CD4-positive, alpha-beta T cell treated with Interleukin-15 for 4 hours (primary cell): ENCODE measurements around the gene CAPN5.
"Not testable (repeated sequence)": the region's sequence is repeated elsewhere in the genome, so short reads cannot be mapped to it uniquely, and the experiment has no call there.

Experiments used
- DNase-seq: peaks from one replicate; pipeline ENCODE4 v3.0.0-alpha.2; 2020; ENCODE audit warnings: low spot score

Gene CAPN5

DNA sequence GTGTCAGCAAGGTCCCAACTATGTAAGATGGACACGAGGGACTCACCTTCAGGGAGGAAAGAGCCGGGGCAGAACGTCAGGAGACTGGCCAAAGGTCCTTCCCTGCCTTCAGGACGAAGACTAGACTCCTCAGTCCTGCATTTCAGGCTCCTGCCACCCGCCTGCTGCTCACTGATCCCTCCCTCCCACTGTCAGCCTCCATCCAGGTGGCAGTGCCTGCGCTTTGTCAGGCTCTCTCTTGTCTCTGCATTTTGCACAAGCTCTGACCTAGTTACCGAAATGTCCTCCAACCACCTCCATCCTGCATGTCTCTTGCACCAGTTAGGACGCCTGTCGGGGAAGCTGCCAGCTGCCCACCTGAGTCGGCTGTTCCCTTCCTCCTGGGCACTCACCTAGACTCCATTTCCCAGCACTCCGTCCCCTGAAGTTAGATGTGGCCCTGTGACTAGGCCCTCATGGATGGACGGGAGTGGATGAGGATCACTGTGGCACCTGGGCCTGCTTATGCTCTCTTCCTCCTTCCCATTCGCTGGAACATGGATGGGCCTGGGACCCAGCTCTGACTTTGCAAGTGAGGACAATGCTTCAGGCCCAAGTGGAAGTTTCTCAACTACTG, 24.6 kb upstream of the CAPN5 start:
- no peak for DNase-seq

DNA sequence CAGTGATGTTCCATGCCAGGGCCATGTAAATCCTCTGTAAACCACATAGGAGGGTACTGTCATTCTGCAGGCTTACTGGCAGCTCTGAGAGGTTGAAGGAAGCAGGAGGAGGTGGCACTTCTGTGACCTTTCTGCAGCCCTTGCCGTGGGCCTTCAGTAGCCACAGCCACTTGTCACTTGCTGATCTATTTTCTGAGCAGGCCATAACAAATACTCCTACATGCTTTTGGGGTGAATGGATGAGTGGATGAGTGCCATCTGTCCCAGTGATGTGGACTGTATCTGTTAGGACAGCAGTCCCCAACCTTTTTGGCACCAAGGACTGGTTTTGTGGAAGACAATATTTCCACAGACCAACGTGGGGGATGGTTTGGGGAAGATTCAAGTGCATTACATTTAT, 22.4 kb upstream of the CAPN5 start:
- DNase-seq, result no peak

DNA sequence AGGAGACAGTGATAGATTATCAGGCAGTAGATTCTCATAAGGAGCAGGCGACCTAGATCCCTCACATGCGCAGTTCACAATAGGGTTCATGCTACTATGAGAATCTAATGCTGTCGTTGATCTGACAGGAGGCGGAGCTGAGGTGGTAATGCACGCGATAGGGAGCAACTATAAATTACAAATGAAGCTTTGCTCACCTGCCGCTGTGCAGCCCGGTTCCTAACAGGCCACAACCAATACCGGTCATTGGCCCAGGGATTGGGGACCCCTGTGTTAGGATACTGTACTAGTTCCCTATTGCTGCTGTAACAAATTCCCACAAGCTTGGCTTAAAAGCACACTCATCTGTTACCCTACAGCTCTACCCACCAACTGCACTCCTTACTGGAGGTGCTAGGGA, 21.9 kb upstream of the CAPN5 start:
- no peak for DNase-seq

DNA sequence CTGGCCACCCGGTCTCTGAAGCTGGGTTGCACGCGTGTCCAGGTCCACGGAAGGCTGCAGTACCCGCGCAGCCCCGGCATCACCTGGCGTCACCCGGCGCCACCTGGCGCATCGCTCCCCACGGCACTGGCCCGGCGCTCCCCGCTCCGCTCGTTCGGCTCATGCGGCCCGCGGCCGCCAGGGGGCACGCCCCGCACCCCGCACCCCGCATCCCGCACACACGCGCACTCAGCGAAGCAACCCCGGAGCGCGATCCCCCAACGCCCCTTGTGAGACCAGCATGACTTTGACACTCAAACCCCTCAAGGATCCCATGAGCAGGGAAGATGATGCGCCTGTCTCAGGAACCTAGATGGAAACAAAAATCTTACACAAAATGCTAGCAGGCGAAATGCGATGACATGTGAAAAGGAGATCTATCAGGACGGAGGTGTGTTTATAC, 20.7 kb upstream of the CAPN5 start:
- peak; percentile 45 for DNase-seq

DNA sequence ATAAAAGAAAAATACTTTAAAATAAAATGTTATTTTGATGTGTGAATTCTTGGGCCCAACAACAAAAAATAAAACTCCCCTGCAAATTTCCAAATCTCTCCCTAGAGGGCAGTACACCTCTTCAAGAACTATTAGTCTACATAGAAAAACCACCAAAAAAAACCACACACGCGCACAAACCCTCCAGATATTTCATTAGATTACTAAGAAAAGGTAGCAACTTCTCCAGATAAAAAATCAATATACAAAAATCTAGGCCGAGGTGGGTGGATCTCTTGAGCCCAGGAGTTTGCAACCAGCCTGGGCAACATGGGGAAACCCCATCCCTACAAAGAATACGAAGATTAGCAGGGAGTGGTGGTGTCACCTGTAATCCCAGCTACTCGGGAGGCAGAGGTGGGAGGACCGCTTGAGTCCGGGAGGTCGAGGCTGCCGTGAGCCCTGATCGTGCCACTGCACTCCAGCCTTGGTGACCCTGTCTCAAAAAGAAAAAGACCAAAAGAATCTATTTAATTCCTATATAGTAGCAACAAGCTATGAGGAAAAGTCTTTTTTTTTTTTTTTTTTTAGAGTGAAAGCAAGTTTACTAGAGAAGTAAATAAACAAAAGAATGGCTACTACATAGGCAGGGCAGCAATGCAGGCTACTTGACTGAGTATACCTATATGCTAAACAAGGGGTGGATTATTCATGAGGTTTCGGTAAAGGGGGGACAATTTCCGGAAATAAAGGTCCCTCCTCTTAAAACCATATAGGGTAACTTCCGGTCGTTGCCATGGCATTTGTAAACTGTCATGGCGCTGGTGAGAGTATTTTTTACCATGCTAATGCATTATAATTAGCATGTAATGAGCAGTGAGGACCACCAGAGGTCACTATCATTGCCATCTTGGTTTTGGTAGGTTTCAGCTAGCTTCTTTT, 19.5 kb upstream of the CAPN5 start:
- peak; percentile 95 for DNase-seq

DNA sequence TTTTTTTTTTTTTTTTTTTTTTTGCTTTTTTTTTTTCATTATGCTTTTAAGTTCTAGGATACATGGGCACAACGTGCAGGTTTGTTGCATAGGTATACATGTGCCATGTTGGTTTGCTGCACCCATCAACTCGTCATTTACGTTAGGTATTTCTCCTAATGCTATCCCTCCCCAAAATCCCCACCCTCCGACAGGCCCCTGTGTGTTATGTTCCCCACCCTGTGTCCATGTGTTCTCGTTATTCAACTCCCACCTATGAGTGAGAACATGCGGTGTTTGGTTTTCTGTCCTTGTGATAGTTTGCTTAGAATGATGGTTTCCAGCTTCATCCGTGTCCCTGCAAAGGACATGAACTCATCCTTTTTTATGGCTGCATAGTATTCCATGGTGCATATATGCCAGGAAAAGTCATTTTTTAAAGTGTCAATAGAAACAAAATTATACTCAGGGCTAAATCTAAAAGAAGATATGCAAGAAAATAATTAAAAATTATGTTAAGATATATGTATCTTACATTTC, 18.8 kb upstream of the CAPN5 start:
- not testable (repeated sequence) for DNase-seq

DNA sequence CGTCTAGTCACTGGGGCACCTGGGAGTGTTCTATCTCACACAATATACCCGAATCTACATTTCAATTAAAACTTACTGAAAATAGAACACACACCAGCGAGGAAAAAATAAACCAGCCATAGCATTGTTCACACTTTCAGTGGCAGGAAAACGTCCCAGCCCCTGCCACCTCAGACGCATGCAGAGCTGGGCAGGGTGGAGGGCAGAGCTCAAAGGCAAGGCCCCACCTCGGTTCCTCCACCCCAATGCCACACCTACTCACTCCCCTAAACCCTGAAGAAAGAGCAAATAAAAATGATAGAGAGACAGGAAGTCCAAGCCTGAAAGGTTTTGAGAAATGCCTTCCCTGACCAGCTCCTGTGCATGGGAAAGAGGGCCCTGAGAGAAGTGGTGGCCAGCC, 17.7 kb upstream of the CAPN5 start:
- no peak for DNase-seq

DNA sequence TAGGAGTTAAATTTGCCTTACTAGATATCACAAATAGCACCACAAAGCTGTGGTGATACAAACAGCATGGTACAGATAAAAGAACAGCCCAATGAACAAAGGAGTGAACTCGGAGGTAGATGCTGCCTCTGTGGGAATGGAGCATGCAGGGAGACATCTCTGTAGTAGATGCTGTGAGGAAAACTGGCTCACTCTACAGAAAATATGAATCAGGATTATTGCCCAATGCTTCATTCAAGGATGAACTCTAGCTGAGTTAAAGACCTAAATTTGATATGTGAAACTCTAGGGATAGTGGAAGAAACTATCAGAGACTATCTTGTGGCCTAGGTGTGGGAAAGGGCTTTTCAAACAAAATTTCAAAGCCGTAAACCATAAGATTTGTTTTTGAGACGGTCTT, 15.3 kb upstream of the CAPN5 start:
- DNase-seq, result no peak

DNA sequence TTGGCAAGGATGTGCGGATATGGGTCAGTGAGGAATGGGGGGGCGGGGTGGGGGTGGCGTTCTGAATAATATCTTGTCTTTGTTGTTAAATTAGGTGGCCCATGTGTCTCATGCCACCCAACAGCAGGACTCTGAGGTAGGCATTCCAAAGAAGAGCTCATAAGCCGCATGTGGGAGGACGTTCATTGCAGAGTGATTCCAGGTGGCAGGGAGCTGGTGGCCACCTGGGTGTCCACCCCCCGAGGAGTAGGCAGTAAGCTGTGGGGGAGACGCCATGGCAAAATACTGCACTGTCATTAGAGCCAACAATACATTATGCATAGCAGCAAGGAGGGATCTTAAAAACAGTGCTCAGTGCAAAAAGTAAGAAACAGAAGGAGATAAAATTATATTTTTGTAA, 14.3 kb upstream of the CAPN5 start:
- DNase-seq, result no peak

DNA sequence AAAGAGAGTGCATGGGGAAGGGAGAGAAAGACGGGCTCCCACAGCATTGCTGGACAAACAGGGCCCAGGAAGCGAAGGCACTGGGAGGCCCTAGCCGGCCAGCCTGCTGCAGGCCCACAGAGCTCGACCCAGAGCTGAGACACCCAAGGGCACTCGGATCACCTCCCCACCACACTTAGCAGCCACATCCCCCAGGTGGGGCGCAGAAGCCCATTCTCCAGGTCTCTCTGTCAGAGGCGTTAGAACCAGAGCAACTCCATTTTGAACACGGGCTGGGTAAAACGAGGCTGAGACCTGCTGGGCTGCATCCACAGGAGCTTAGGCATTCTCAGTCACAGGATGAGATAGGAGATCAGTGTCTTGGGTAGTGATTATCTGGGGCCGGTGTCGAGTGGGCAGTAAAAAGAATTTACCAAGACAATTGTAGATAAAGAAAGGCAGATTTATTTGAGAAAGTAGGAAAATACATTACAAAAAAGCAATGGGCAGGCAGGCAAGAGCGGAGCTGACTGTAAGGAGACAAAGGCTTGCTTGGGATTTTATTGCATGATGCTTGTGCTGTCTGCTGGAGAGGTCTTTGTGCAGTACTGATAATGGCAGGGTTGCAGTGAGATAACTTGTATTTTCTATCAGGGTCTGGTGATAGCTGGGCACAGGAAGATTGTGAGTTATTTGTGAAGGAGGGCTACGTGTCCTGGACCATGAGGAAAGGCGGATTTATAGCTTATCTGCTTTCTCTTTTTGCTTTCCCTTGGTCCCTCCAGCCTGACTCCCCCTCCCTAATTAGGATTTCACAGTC, 13.4 kb upstream of the CAPN5 start:
- DNase-seq, result no peak

DNA sequence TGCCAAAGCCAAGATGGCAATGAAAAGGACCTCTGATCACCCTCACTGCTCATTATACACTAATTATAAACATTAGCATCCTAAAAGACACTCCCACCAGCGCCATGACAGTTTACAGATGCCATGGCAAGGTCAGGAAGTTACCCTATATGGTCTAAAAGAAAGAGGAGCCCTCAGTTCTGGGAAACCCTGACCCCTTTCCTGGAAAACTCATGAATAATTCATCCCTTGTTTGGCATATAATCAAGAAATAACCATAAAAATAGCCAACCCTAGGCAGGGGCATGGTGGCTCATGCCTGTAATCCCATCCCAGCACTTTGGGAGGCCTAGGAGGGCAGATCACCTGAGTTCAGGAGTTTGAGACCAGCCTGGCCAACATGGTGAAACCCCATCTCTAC, 12.7 kb upstream of the CAPN5 start:
- no peak for DNase-seq

DNA sequence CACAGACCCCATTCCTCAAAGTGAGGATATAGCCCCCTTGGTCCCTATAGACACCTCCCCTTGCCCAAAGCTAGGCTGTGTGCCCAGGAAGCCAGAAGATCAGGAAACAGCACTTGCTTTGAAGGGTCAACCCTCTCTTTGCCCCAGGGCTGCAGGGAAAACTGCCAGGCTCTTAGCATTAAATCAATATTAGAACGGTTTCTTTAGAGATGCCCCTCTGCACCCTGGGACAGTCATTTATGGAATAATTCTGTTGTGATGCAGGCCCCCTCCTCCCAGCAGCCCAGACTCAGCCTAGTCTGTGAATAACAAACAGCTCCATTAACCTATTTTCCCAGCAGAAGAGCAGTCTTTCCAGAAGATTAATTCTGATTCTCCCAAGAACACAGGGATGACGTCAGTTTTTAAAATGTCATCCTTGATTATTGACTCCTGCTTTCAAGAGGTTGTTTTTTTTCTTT, 11.6 kb upstream of the CAPN5 start:
- no peak for DNase-seq

DNA sequence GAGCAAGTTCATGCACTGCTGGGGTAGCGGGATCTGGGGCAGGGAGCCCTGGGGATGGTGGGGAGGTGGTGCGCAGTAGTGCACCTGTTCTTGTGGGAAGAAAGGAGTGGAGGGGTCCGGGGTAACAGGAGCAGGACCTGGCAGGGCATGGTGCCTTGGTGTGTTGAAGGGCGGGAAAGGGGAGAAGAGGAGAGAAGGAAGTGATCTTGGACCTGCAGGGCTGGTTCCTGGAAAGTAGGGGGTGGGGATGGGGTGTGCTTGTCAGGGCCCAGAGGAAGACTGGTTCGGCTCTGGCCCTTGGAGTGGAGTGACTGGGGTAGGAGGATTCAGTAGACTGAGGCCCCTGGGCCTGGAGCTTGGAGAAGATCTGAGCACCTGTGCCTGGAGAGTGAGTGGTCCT, 10.9 kb upstream of the CAPN5 start:
- DNase-seq, result no peak

DNA sequence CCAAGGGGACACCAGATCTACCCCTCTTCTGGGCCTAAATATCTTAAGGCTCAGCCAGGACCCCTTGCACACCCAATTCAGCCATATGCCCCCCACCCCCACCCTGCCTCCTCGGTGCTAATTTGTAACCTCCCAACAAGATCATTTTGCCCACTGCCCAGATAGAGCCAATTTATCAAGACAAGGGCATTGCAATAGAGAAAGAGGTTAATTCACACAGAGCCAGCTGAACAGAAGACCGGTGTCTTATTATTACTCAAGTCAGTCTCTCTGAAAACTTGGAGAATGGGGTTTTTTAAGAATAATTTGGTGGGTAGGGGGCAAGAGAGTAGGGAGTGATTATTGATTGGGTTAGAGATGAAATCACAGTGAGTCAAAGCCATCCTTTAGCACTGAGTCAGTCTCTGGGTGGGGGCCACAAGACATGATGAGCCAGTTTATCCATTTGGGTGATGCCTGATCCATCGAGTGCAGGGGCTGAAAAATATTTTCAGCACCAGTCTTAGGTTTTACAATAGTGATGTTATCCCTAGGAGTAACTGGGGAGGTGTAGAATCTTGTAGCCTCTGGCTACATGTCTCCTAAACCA, 9.9 kb upstream of the CAPN5 start:
- DNase-seq, result no peak

DNA sequence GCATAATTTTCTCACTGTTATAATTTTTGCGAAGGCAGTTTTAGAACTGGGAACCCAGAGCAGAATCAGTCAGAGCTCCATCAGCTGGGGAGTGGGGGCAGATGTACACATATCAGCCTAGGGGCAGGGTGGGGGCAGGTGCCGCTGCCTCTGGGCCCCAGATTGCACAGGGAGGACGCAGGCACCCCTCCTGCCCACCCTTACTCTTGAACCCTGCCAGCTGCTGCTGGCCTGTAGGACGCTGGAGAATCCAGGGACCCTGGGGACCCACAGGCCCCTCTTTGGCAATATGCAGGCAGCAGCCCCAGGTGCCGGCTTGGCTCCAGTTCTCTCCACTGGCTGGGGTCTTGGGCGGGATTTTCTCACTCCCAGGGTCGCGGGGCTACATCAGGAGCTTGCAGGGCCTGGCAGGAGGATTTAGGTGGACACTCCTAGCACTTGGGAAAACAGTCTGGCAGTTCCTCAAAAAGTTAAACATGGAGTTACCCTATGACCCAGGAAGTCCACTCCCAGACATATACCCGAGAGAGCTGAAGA, 8.8 kb upstream of the CAPN5 start:
- DNase-seq, result no peak

DNA sequence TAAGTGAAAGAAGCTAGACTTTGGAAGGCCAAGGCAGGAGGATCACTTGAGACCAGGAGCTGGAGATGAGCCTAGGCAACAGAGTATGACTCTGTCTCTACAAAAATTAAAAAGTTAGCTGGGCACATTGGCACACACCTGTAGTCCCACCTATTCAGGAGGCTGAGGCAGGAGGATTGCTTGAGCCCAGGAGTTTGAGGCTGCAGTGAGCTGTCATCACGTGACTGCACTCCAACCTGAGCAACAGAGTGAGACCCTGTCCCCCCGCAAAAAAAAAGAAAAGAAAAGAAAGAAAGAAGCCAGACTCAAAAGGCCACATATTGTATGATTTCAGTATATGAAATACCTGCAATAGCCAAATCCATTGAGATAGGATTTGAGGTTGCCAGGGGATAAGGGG, 7.9 kb upstream of the CAPN5 start:
- DNase-seq, result no peak

DNA sequence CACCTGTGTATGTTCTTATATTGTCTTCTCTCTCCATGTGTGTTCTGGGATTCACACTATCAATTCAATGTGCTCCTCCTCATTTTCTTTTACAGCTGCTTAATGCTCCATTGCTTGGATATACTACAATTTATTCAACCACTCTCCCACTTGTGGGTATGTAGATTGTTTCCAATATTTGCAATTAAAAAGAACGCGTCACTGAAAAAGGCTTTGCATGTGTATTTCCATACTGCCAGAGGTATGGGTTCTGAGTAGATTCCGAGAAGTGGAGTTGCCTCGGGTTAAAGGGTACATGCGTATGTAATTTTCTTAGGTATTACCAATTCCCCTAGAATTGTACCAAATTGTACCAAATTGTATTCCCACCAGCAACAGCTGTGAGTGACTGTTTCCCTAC, 7.0 kb upstream of the CAPN5 start:
- no peak for DNase-seq

DNA sequence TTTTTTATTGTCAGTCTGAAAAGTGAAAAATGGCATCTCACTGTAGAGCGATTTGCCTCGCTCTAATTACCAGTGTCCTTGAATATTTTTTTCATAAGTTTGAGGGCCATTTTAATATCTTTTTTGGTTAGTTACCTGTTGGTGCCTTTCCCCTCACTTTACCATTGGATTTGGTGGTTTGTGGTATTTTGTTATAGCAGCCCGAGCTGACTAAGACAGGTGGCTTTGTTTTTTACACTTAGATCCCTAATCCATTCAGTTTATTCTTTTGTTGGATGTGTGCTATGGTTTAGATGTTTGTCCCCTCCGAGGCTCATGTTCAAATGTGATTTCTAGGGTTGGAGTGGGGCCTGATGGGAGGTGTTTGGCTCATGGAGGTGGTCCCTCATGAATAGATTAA, 6.5 kb upstream of the CAPN5 start:
- no peak for DNase-seq

DNA sequence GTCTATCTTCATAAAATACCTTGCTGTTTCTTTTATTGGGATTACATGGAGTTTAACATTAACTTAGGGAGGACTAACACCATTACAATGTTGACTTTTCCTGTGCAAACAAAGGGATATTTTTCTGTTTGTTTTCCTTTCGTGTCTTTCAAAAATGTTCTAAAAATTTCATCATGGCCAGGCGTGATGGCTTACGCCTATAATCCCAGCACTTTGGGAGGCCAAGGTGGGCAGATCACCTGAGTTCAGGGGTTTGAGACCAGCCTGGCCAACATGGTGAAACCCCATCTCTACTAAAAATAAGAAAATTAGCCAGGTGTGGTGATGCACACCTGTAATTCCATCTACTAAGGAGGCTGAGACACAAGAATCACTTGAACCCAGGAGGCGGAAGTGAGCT, 5.5 kb upstream of the CAPN5 start:
- DNase-seq, result not testable (repeated sequence)

DNA sequence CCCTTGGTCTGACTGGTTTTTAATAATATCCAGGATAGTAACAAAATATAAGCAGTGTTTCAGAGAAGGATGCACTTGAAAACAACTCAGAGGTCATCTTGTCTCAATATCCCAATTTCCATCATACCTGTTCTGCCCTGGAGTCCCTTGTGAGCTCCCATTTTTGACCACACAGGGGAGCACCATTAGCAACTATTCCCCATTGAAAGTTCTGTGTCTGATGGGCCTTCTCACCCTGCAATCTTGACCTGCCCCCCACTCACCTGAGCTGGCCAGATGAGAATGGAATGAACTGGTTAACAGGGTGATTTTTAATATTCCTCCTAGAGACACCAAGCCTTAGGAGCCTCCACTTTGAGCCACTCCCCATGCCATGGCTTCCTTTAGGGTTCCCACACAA, 3.8 kb upstream of the CAPN5 start:
- DNase-seq, result no peak

DNA sequence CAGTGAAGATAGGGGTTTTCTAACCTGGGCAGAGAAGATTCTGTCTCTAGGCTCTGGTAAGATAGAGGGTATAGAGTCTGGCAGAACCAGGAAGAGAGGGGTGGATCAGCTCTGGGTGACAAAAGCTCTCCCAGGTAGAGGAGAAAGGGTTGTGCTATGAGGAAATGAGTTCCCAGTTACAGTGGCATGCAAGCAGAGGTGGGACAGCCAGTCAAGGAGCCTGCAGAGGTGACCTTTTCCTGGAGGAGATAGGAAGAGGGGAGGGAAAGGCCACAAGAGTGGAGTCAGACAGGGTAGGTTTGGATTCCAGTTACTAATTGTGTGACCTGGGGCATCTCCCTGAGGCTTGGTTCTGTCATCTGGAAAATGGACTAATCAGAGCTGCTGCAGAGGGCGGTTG, 3.4 kb upstream of the CAPN5 start:
- DNase-seq, result no peak

DNA sequence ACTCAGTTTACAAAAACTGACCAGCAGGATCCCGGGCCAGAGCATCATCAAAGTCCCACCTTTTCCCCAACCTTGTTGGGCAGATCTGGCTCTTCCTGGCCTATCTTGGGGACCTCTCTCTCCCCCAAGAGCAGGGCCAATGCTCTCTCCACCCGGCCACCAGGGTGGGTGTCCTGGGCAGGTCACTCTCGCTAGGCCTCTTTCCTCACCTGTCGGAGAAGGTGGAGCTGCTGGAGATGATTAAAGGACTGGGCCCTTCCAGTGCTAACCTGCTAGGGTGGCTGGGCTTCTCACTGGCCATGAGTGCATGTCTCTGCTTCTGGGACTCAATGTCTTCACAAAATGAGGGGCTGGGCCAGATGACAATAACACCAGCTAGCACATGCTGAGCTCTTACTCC, 2.9 kb upstream of the CAPN5 start:
- no peak for DNase-seq
